Measurements from ENCODE around the gene HNF4A. TPM values are rescaled to one million over a fixed set of nuclear protein-coding genes. Genes with fewer than 3 reads are reported as not detected.

Gene HNF4A
- total and polyA plus RNA-seq, 2 donors (not counting 3 experiments of a cell fraction or from before 2014, with no cell fraction given) = not detected

DNA sequence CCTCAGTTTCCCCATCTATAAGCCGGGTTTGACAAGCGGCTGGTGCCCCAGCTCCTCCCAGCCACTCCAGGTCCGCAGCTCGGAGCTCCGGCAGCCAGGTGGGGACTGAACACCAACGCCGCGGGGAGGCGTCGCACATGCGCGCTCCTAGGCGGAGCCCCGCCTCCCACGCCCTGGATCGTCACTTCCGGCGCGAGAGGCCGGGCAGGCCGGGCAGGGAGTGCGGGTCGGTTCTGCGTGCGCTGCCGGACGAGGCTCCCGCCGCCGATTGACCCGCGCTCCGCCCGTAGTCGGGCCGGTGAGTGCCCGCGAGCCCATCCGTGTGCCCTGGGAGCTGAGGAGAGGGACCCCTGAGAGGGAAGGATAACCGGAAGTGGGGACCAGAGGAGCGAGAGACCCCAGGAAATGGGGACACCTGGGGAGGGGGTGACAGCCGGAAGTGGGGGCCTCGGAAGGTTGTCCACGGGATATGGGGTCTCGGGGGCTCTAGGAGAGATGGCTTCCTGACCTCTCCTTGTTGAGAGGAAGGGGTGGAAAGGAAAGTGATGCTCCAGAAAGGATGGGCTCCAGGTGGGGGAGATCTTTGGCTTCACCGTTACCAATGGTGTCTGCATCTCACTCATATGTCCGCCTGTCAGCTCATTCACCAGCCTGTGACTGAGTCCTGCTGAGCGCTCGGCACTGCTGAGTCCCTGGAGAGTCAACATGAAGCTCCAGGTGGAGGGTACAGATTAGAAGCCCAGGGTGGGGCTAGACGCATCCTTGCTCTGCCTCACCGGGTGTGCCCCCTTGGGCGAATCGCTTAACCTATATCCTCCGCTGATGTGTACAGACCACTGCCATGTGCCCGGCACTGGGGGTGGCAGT is 120.4 kb downstream of the HNF4A start, which contains the start of gene TTPAL:
Gene TTPAL, plus strand, starts transcription at position 181 of the 867 bp plus-strand sequence. CDS start 4,126 bp downstream, outside the sequence.
- peaks cover 0 to 4% of the 10 kb centered on the region in 2 experiments for H3K27me3 ChIP-seq (ENCODE audit: control insufficient read depth in 2 of 2, insufficient read depth in 2 of 2, low read length in 2 of 2)
- peaks cover 13% of the 10 kb centered on the region for H3K4me1 ChIP-seq (ENCODE audit: control insufficient read depth, extremely low read depth, insufficient read depth, low read length)
- H3K9me3 ChIP-seq (replicated peaks; ENCODE audit: control insufficient read depth, insufficient read depth, low read length) = no peaks in the 10 kb centered on the region
- H3K9ac ChIP-seq (replicated peaks; ENCODE audit: extremely low read depth, insufficient read depth, low read length) = peak within 1 kb of the TSS; percentile 72
- H3K4me2 ChIP-seq (ENCODE audit: insufficient read depth, low read length) = peak within 1 kb of the TSS; percentile 90
- H3K36me3 ChIP-seq (ENCODE audit: control insufficient read depth in 2 of 2, extremely low read depth in 1 of 2, insufficient read depth in 2 of 2, low read length in 2 of 2) = peaks cover 0 to 7% of the 10 kb centered on the region in 2 experiments
- FAIRE-seq = peak; percentile 91
- POLR2A ChIA-PET = no interaction called here
- CTCF ChIA-PET = interaction anchor here (1.0 to 1.7 kb wide), 5 partner anchors 91 to 207 kb away, joined by 3 to 5 read pairs (median 4); no protein-coding TSS in a partner anchor
- H3K27ac ChIP-seq (ENCODE audit: insufficient read depth, low read depth, low read length) = peak within 1 kb of the TSS; percentile 56
- no peaks in the 10 kb centered on the region for H3K9me1 ChIP-seq (replicated peaks; ENCODE audit: control insufficient read depth, extremely low read depth, insufficient read depth, low read length)
- BruUV-seq (replicated peaks) = no TSS peak
- dilution Hi-C loops (cut with MboI; ENCODE audit: extremely low pct_ligation_motif_present, low sequenced_read_pairs) (no loop called here), intact Hi-C loops (cut with micrococcal nuclease) (loop anchor here (1.0 to 10.0 kb wide), 4 partner anchors 47 to 409 kb away; partner anchors contain the start of genes SERINC3 and YWHAB)
- H3K79me2 ChIP-seq (ENCODE audit: control insufficient read depth, insufficient read depth, low read length) = no peaks in the 10 kb centered on the region
- DNase-seq (ENCODE audit: low read depth, low spot score) = peak; percentile 83
- peak within 1 kb of the TSS; percentile 42 to 68 (median 52) for H3K4me3 ChIP-seq (replicated peaks in 1 of 3; ENCODE audit: insufficient read depth in 1 of 3, low read depth in 1 of 3, low read length in 3 of 3)
- H4K20me1 ChIP-seq (replicated peaks; ENCODE audit: control insufficient read depth, extremely low read depth, insufficient read depth, low read length) = no peaks in the 10 kb centered on the region
- peak within 1 kb of the TSS; percentile 88 for H2AFZ ChIP-seq (ENCODE audit: low read depth, low read length)
- peak; percentile 95 for TF ChIP-seq POLR2AphosphoS5 (IDR thresholded peaks at IDR 0.05; ENCODE audit: insufficient read depth, low read depth, low read length)
- peak; percentile 91 for TF ChIP-seq POLR2A (IDR thresholded peaks at IDR 0.05; ENCODE audit: low read depth, low read length)
- TF ChIP-seq, protein P1, sequence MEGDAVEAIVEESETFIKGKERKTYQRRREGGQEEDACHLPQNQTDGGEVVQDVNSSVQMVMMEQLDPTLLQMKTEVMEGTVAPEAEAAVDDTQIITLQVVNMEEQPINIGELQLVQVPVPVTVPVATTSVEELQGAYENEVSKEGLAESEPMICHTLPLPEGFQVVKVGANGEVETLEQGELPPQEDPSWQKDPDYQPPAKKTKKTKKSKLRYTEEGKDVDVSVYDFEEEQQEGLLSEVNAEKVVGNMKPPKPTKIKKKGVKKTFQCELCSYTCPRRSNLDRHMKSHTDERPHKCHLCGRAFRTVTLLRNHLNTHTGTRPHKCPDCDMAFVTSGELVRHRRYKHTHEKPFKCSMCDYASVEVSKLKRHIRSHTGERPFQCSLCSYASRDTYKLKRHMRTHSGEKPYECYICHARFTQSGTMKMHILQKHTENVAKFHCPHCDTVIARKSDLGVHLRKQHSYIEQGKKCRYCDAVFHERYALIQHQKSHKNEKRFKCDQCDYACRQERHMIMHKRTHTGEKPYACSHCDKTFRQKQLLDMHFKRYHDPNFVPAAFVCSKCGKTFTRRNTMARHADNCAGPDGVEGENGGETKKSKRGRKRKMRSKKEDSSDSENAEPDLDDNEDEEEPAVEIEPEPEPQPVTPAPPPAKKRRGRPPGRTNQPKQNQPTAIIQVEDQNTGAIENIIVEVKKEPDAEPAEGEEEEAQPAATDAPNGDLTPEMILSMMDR (IDR thresholded peaks at IDR 0.05; ENCODE audit: extremely low read depth in 1 of 2, insufficient read depth in 1 of 2, low read depth in 1 of 2, low read length in 2 of 2) = peak; percentile 4 to 28
- TF ChIP-seq EZH2 (IDR thresholded peaks at IDR 0.05; ENCODE audit: borderline replicate concordance, low read depth, low read length, severe bottlenecking) = no peak
- no peak for TF ChIP-seq JUN (IDR thresholded peaks at IDR 0.05; ENCODE audit: borderline replicate concordance, insufficient read depth, insufficient read length, low read depth)
